ENCODE measurements around the gene SCG5.

SCG5 gene

GRCh38 chr15:32709295-32710033 lies 68.0 kb downstream of the SCG5 start:
- ChIA-PET POLR2A (no interaction called here), CTCF (interaction anchor here (0.7 kb wide), 1 partner anchor 47 kb away, joined by 3 read pairs; no protein-coding TSS in a partner anchor)
- DNase-seq (ENCODE audit: extremely low spot score) = no peak
- no peak for TF ChIP-seq CTCF (IDR thresholded peaks at IDR 0.05; ENCODE audit: control extremely low read depth, extremely low read depth, low read depth, missing control alignments)

DNA sequence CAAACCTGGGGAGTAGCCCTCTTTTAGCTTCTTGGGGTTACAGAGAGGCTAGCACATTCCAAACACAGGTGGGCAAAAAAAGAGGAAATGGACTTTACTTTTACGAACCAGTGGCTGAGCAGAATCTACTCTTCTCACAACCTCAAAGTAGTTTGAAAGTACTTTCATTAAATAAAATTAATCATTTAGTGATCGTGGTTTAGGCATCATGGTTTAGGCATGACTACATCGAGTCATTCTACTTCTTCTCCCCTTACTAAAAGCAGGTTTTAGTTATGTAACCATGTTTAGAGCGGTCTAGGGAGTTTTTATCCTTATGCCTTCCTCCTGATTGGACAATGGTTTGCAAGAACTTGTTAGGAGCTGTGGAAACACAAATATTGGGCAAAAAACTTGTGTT lies 73.8 kb downstream of the SCG5 start:
- POLR2A ChIA-PET = no interaction called here
- TF ChIP-seq CTCF (IDR thresholded peaks at IDR 0.05; ENCODE audit: control extremely low read depth, extremely low read depth, low read depth, missing control alignments) = no peak
- DNase-seq (ENCODE audit: extremely low spot score) = no peak
- CTCF ChIA-PET = interaction anchor here (1.5 kb wide), 1 partner anchor 10 kb away, joined by 3 read pairs; no protein-coding TSS in a partner anchor

GRCh38 chr15:32716216-32716914 lies 74.9 kb downstream of the SCG5 start:
- no peak for TF ChIP-seq CTCF (IDR thresholded peaks at IDR 0.05; ENCODE audit: control extremely low read depth, extremely low read depth, low read depth, missing control alignments)
- no peak for DNase-seq (ENCODE audit: extremely low spot score)
- POLR2A ChIA-PET = no interaction called here
- CTCF ChIA-PET = interaction anchor here (1.5 to 1.7 kb wide), 2 partner anchors 11 to 27 kb away, joined by 3 to 4 read pairs; no protein-coding TSS in a partner anchor

DNA sequence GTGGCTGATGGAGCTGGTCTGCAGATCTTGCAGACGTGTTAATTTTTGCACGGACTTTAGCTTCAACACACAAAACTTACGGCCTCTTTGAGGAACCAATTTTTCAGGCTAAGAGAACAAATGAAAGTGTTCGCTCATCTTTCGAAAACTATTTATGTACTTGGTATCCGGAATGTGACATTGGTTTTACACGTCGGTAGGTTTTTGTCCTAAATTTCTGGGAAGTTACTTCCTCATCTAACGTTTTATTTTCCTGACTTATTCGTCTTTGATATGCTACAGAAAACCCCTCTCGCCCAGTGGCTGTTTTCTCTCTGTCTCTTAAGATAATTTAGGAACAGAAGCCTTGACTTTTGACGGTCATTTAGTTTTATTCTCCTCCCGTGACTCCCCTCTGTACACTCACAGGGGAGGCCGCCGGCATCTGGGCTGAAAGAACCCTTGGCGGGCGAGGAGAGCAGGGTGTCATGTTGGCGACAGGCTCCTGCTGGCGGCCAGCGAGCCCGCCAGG lies 75.5 kb downstream of the SCG5 start:
- ChIA-PET CTCF (interaction anchor here (1.5 to 1.7 kb wide), 2 partner anchors 11 to 28 kb away, joined by 3 to 4 read pairs; no protein-coding TSS in a partner anchor), POLR2A (no interaction called here)
- peak; percentile 24 for DNase-seq (ENCODE audit: extremely low spot score)
- TF ChIP-seq CTCF (IDR thresholded peaks at IDR 0.05; ENCODE audit: control extremely low read depth, extremely low read depth, low read depth, missing control alignments) = no peak

GRCh38 chr15:32717426-32718226 lies 76.1 kb downstream of the SCG5 start, which contains the start of gene GREM1:
Gene GREM1, plus strand, starts transcription at chr15:32718004. Its CDS starts 12,687 bp downstream, at chr15:32730691.
- ChIA-PET CTCF (interaction anchor here (1.7 kb wide), 1 partner anchor 28 kb away, joined by 4 read pairs; no protein-coding TSS in a partner anchor), POLR2A (no interaction called here)
- no peak for TF ChIP-seq CTCF (IDR thresholded peaks at IDR 0.05; ENCODE audit: control extremely low read depth, extremely low read depth, low read depth, missing control alignments)
- DNase-seq (ENCODE audit: extremely low spot score) = no peak

Measured in GM10248 (cell line).